ENCODE measurements around the gene RPS2.

The RPS2 gene

DNA sequence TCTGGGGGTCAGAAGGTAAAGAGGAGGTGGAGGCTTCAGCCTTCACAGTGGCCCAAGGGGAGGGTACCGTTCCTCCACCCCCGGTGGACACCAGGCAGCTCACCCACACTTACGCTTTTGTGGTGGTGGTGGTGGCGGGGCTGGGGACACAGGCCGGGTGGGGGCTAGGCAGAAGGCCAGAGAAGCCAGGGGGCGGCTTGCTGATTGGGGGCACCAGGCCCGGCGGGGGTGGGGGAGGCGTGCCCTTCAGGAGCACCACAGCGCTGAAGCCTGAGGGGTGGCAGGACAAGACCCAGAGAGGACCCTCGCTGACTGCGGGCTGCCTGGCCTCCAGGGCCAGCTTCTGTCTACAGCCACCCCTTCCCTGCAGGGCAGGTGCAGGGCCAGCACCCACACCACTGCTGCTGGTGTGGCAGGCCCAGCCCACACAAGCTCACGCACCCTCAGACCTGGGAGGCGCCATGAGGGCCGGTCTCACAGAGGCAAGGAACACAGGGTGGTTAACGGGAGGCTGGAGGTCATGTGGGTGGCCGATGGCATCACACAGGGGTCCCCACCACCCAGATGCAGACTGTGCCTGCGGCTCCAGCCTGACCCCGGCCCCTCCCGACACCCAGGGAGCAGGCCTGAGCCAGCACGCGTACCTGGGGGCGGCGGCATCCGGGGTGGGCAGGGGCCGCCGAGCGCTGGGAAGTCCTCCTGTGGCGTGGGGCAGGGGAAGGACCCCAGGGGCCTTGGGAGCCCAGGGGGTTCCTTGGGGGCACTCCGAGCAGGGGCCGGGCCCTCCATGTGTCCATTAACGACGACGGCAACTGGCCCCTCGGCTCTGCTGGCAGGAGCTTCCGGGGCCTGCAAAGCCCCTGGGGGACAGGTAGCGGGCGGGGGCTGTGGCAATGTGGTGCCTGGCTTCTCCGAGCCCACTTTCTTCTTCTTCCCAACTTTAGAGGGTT is 34.5 kb upstream of the RPS2 start:
- DNase-seq: no peak

DNA sequence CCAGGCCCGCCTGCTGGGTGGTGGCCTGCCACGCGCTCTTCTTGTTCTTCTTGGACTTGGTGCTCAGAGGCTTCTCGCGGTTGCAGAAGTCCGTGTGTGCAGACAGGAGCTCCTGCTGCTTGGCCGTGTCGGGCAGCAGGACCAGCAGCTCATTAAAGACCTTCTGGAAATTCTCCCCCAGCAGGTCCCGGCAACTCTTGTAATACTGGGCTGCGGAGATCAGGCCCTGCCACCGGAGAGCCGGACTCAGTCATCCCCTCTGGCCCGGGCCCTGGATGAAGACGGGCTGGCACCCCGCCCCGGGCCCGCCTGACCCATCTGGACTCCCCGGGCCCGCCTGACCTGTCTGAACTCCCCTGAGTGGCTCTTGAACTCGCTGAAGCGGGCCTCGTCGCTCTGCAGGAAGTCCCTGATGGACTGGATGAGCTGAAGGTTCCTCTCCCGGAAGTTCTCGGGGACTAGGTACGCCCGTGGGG is 33.8 kb upstream of the RPS2 start:
- no peak for DNase-seq

DNA sequence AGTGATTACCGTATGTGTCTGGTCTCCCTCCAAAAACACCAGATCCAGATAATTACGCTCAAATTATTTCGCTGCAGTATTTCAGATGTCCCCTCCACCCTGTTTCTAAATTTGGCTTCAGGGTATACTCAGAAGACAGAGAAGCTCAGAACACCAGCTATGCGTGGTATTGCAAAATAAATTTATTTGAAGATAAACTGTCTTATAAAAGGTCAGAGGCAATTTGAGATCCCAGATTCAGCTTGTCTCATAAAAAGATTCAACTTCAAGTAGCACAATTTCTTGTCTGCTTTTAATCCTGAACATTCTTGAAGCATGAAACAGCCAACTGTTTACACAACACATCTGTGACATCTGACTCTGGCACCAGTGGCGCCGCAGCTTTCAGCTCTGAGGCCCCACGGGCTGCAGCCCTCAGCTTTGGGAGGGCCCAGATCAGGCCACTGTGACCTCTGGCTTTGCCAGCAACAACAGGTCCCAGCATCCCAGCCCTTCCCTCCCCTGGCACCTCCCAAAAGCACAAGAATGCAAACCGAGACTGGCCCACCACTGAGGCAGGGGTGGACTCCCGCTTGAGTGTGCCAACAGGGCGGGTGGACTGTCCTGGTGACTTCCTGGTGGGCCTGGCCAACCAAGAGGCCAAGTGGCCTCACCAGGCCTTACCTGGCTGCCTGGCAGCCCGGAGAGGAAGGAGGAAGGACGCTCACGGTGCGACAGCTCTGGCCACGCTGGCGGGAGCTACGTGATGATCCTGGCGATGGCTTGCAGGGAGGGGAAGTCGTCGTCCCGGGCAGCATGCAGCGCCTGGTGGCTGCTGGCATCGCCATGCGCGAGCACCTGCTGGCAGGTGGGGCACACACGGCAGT is 33.1 kb upstream of the RPS2 start:
- DNase-seq: no peak

DNA sequence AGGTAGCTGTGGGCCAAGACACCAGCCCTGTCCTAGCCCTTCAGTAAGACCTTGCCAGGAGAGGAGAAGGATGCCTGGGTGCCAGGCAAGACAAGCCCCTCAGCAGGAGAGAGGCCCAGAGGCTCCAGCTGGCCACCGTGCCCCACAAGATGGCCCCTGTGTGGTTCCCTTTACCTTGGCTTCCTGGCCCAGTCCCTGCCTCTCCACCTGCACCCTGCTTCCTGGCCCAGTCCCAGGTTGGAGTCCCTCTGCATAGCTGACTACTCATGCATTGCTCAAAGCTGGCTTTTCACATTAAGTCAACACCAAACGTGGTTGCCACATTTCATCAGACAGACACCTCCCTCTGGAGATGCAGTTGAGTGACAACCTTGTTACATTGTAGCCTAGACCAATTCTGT is 29.1 kb upstream of the RPS2 start:
- DNase-seq: no peak

DNA sequence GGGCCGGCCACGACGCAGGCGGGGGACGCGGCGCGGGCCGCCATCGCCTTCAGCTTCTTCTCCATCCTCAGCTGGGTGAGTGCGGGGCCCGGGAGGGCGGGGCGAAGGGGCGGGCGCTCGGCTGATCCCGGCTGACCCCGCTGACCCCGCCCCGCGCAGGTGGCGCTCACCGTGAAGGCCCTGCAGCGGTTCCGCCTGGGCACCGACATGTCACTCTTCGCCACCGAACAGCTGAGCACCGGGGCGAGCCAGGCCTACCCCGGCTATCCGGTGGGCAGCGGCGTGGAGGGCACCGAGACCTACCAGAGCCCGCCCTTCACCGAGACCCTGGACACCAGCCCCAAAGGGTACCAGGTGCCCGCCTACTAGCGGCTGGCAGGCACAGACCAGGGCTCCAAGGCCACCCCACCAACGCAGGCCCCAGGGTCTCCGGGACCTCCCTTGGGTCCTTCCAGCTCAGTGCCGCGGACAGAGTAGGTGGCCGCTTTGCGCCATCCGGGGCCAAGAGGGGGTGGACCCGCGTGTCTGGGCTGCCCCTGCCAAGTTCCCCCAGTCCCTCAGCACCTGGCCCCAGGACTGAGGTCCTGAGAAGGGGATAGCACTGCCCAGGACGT is 28.2 kb upstream of the RPS2 start:
- DNase-seq: no peak

DNA sequence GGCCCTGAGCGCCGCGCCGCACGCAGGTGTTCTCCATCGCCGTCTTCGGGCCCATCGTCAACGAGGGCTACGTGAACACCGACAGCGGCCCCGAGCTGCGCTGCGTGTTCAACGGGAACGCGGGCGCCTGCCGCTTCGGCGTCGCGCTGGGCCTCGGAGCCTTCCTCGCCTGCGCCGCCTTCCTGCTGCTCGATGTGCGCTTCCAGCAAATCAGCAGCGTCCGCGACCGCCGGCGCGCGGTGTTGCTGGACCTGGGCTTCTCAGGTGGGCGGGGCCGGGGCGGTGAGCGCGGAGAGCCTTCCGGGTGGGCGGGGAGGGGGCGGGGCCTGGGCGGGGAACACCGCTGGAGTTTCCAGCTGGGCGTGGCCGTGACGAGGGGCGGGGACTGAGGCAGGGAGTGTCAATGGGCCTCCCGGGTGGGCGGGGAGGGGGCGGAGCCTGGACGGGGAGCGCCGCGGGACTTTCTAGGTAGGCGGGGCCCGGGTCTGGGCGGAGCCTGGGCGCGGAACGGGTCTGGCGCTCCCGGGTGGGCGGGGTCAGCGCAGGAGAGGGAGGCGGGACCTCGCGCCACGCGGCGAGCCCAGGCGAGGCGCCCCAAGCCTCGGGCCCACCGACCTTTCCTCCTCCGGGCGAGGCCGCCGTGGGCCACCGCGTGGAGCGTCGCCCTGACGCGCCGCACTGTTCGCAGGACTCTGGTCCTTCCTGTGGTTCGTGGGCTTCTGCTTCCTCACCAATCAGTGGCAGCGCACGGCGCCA is 27.5 kb upstream of the RPS2 start:
- no peak for DNase-seq

DNA sequence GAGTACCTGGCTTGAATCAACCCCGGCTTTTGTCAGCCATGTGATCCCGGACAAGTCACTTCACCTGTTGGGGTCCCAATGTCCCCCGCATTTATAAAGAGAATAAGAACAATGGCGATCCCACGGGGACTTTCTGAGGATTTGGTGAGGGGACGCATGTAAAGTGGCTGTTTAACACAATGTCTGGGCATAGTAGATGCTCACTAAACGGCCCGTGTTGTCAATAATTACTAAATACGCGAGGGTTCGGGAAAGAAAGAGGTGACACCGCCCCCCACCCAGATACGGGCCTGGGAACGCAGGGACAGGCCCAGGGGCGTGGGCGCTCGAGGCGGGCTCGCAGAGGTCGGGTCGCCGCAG is 26.9 kb upstream of the RPS2 start:
- no peak for DNase-seq

DNA sequence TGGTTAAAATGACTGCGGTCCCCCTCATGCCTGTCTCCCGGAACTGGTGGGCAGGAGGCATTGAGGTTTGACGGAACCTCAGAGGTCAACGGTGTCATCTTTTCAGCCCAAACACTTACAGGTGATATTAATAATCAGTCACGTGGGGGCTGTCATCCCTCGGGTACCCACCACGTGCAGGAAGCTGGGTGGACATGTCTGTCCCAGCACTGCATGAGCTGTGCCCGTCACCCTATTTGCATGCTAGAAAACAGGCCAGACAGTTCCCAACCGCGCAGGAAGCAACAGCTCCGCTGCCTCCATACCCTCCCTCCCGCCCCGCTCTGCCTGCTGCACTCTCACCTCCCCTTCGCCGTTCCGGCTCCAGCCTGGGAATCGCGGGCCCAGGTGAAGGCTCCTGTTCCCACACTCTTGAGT is 26.5 kb upstream of the RPS2 start:
- no peak for DNase-seq

DNA sequence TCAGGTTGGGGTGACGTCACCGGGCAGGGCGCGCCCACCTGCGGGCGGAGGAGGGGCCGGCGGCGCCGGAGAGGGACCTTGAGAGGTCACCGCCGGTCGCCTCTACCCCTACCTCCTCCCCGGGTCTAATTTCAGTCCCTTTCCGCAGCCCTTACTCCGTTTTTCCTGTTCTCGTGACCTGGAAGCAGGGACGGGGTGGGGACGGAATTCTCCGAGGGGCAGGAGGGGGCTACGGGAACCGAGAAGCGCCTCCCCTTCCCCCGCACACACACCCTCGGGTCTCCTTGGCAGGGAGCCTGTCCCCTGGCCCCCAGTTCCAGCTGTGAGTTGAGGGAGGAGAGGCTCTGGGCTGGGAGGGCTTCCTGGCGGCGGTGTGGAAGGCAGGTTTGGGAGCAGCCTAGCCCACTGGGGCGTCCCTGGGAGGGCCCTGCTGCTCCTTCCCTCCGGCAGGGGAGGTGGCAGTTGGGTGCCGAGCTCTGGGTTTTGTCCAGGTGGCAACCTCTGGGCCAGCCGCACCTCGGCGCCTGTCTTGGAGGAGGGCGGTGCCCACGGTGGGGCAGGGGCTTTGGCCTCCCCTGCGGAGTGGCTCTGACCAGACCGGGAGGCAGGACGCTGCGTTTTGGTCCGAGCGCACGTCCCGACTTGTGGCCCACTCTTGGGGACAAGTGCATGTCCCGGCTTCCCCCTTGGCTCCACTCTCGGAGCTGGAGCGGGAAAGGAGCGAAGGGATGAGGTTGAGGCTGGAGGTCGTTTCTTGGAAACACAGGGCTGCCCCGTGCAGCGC is 25.9 kb upstream of the RPS2 start:
- no peak for DNase-seq

DNA sequence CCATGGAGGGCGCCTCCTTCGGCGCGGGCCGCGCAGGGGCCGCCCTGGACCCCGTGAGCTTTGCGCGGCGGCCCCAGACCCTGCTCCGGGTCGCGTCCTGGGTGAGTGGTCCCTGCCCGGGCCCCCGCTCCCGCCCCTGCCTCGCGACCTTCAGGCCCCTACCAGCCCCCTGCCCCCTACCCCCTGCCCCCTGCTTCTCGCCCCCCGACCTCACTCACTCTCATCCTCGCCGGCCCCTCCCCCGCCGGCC is 25.4 kb upstream of the RPS2 start:
- no peak for DNase-seq

DNA sequence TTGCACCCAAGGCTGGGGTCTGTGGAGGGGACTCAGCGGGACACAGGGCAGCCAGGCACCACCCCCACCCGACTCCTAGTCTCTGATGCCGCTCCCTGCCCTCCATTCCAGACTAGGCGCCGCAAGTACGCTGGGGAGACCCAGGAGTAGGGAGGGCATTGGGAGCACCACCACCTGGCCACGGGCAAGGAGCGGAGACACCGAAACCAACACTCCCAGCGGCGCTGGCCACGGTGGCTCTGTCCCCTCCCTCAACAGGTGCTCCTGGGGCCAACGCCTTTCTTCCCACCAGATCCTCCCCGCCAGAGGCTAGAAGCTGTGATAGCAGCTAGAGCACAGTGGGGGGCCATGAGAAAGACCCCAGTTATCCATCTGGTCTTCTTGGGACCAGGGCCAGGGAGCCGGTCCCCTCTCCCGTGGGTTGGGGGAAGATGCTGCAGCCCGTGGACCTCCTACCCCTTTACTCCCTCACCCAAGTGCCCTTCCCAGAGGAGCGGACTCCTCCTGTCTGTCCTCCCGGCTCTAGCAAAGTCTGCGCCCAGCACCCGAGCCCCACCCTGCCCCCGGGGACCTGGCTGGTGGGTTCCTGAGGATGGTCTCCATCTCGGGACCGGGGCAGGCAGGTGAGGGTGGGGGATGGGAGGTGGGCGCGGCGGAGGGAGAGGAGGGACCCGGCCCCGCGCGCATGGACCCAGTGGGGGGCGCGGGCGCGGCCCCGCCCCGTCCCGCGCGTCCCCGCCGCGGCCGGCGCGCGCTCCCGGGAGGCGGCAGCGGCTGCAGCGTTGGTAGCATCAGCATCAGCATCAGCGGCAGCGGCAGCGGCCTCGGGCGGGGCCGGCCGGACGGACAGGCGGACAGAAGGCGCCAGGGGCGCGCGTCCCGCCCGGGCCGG is 24.8 kb upstream of the RPS2 start, which contains the start of gene SYNGR3:
SYNGR3 (plus strand) TSS at position 762 of the 892 bp plus-strand sequence. CDS start 133 bp downstream, outside the sequence.
- no peak for DNase-seq

DNA sequence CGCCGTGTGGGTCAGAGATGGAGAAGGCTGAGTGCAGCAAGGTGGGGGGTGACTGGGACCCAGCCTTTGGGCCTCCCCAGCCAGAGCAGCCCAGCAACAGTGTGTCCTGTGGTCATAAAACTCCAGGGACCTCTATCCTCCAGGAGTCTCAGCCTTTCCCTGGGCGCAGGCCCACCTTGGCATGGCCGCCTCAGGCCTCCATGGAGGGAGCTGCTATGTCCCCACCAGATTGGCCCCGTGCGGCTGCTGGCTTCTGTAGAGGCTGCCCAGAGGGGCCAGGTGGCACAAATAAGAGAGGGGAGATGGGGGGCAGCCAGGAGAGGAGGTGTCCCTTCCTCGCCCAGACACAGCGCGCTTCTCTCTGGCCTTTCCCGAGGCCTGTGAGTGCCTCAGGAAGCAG is 22.6 kb upstream of the RPS2 start:
- DNase-seq: no peak

DNA sequence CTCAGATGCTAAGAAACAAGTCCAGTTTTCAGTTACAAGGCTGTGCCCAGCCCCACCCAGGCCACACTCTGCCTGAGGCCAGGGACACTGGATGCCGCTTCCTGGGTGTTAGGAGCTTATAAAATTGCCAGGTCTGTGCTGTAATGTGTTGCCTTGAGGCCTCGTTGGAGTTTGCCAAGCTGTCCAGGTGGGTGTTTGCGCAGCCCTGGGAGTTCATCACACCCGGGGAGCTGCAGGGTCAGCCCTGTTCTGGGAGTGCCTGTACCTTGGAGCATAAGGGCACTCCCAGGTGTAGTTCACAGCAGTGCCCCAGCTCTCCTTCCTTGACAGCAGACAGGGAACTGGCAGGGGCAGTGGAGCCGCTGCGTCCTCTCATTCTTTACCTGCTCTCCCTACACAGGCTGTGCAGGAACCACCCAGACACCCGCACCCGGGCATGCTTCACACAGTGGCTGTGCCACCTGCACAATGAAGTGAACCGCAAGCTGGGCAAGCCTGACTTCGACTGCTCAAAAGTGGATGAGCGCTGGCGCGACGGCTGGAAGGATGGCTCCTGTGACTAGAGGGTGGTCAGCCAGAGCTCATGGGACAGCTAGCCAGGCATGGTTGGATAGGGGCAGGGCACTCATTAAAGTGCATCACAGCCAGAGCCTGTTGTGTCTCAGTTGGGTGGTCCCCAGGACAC is 21.0 kb upstream of the RPS2 start:
- no peak for DNase-seq

DNA sequence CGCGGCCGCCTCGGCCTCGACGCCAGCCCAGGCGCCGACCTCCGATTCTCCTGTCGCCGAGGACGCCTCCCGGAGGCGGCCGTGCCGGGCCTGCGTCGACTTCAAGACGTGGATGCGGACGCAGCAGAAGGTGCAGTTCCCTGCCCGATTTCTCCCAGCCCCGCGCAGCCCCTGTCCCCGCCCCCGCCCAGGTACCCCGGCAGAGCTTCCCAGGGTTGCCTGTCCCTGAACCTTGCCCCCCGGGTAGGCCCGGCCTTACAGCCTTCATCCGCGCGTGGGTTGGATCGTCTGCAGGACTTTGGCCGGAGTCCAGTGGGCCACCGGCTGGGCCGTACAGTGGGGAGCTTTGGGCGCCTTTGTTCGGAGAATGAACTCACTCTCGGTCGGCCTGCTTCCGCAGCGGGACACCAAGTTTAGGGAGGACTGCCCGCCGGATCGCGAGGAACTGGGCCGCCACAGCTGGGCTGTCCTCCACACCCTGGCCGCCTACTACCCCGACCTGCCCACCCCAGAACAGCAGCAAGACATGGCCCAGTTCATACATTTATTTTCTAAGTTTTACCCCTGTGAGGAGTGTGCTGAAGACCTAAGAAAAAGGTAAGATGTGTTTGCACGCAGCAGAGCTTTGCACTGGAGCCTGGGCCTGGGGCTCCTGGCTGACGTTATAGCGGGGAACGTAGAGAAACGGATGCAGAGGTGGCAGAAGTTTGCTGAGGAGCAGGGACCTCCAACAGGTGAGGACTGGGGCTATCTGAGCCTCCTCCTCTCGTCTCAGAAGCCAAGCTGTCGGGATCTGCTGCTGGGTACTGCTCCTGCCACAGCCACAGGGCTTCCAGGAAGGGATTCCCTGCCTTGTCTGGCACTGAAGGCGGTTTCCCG is 20.0 kb upstream of the RPS2 start:
- no peak for DNase-seq

DNA sequence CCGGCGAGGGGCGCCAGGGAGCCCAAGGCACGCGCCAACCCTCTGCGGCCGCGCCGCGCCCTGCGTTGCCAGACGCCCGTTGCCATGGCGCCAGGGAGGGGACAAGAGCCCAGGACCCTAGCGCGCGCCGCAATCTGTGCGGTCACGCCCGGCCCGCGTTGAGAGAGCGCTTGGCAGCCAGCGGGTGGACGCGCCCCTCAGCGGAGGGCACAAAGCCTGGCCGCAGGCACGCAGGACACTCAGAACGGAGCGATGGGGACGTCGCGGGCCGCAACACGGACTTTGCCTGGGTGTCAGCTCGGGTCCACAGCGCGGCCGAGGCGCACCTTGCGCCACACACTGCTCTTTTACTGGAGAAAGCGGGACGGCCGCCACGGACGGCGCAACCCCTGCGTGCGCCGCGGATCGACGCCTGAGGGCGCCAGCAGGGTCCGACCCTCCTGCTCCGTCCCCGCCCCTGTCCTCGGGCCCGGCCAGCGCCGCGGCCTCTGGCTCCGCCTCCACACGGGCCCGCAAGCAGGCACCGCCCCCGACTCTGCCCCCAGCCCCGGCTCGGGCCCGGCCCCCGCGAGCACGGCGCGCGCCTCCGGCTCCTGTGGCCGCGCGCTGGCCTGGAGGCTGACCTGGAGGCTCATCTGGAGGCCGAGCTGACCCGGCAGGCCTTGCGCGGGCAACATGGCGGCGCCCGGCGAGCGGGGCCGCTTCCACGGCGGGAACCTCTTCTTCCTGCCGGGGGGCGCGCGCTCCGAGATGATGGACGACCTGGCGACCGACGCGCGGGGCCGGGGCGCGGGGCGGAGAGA is 19.1 kb upstream of the RPS2 start, which contains the start of gene GFER:
GFER (plus strand) TSS at position 650 of the 803 bp plus-strand sequence; CDS start at position 676, 26 bp downstream.
- peak; percentile 72 for DNase-seq

DNA sequence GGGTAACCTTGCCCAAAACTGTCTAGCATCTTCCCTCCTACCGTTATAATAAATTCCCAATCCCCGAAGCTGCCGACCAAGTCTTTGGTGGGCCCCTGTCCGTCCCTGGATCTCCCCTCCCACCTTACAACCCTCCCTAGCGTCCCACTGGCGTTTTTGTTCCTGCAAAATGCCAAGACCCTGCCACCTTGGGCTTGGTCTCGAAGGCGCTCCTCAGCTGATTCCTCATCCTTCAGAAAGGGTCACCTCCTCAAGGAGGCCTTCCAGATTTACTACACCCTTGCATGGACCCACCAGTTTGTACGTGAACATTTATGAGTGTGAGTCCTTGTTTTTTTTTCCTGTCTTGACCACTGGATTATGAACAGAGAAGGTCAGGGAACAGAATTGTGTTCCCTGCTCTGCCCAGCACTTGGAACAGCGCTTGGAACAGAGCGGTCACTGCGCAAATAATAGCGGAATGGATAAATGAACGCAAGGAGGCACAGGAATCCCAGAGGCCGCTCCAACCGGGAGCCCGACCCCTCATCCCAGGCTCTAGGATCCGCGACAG is 18.4 kb upstream of the RPS2 start:
- DNase-seq: no peak

DNA sequence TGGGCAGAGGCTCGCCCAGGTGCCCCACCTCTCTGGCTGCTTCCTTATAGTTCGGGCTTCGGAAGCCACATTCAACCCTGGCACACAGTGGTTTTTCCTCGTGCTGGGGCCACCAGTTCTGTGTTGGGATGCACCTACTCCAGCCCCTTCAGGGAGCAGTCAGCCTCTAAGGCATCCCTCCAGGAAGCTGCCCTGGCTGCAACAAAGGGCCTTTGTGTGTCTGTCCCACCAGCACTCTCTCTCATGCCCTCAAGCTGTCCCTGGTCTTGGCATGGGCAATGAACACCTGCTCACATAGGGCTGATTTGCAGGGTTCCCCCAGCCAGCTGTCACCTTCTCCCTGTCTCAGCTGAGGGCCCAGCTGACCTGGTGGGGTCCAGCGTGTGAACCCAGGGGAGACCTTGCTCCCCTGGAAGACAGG is 17.4 kb upstream of the RPS2 start:
- DNase-seq: no peak

DNA sequence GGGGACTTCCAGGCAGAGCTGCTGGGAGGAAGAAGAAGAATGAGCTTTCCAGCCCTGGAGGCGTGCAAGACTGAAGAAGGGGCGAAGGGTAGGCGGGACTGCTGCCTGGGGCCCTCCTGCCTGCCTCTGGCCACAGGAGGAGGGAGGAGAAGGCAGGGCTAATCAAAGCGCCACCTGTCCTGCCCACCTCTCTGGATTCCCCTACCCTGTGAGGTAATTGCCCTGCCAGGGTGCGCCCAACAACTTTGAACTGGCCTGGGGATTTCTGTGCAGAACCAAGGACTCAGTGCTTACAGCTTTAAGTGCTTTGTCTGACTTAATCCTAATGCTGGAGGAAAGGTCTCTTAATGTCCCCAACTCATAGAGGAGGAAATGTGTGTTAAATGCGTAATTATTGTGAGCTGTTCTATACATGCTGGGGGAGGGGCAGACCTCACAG is 16.8 kb upstream of the RPS2 start, which contains the start of gene NOXO1:
NOXO1 (minus strand) TSS at position 72 of the 439 bp plus-strand sequence. CDS start 290 bp downstream, outside the sequence.
- no peak for DNase-seq
